HG03175 (cell line): Measurements from ENCODE around the gene FOXO6.

ENCODE experiments used
- ATAC-seq: cut with Tn5 transposase; IDR thresholded peaks from one replicate; pipeline ENCODE4 v1.9.1; 2021; ENCODE audit warnings: mild to moderate bottlenecking, moderate library complexity; ENCODE audit not compliant: unreplicated experiment

Gene FOXO6

GRCh38 chr1:41420860-41421259 is 59.6 kb downstream of the FOXO6 start:
- ATAC-seq = no peak

DNA sequence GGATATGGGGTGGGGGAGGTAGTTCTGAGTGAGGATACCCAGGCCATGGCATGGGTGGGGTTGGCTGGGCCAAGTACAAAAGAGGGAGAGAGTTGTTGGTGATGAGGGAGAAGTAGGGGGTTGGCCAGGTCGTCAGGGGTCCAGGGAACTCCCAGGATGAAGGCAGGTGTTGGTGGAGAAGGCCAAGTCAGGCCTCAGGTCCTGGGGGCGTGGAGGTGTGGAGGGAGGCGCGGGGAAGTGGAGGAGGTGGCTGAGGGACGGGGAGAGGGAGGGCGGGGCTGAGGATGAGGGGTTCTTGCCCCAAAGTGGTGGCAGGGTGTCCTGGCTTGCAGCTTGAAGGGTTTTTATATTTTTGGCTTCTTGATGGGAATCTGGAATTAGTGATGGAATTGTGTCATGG is 61.1 kb downstream of the FOXO6 start:
- no peak for ATAC-seq

DNA sequence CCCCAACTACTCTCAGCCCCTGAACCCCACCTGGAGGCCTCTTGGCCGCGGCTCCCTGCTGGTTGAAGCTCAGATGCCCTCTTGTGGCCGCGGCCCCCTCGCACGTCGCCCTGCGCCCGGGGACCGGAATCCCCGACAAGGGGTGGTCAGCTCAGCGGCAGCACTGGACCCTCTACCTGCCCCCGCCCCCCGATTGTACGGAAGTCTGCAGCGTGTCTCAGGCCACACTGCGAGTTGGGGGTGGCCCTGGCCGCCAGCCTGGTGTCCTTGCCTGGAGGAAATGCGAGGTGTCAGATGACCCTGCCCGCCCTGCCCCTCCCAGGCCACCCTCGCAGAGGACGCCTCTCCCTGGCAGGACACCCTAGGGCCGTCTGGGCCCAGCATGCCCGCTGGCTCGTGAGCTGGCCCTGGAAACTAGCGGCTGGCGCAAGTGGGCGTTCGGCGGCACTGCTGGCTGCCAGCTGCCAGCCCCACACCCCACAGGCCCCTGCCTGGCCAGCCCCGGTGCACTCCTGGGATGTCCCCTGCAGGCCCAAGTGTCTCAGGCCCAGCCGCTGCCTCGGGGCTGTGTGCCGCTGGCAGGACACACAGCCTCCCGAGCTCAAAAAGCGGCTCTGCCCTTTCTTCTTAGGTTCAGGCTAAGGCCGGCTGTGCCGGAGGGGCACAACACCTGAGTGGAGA is 62.4 kb downstream of the FOXO6 start:
- ATAC-seq = no peak

GRCh38 chr1:41424581-41425118 is 63.4 kb downstream of the FOXO6 start:
- ATAC-seq = no peak

- ATAC-seq = no peak
These were observed 64.1 kb downstream of the FOXO6 start for GRCh38 chr1:41425369-41425768.

GRCh38 chr1:41426201-41426890 is 65.1 kb downstream of the FOXO6 start:
- ATAC-seq = no peak

DNA sequence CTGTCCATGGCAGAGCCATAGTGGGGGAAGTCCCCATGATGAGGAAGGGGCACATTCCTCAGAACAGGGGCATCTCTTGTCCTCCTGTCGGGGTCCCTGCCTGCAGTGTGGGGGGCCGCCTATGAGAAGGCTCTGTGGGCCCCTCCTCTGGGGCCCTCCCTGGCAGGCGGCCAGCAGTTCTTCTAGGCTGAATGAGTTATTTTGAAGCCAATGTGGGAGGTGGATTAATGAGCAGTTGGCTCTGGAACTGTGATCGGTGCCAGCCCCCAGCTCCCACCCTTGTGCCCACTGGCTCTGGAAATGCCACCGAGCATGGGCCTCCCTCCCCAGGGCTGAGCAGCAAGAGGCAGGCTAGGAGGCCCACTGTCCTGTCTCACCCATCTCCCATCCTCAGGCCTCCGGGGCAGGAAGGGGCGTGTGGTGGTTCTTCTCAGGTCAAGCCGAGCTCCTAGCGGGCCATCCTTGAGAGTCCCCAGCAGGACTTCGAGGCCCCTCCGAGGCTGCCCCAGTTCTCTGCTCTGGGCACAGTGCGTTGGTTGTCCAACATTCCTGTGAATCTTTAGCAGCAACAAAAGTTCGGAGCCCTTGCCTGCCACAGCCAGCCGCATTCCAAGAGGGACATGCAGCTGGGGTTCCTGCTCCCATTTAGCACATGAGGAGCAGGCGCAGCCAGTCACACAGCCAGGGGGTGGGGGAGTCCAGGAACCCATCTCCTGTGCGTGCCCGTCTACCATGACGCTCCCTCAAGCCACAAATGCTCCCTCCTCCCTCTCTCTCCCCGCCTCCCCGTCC is 66.1 kb downstream of the FOXO6 start:
- ATAC-seq = no peak

GRCh38 chr1:41427916-41428737 is 66.9 kb downstream of the FOXO6 start:
- no peak for ATAC-seq

- no peak for ATAC-seq
These were observed 67.8 kb downstream of the FOXO6 start for GRCh38 chr1:41428738-41429640.

GRCh38 chr1:41429641-41430035 is 68.4 kb downstream of the FOXO6 start:
- no peak for ATAC-seq

- no peak for ATAC-seq
These were observed 68.8 kb downstream of the FOXO6 start for GRCh38 chr1:41430069-41430468.

DNA sequence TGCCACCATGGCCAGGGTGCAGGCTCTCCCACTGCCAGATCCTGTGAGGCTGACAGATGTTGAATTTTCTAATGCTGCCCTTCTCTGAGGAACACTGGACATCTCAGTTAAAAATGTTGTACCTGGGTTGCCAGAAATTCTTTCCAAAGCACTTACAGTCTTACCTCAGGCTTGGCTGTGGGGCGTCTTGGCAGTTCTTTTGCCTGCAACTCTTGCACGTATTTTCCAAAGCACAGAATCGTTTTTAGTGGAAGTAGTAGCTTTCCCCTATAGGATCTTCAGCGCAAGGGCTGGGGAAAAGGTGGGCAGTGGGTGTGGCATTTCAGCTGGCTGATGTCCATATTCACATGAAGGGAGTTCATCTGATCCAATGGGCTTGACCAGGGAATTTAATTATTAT is 69.3 kb downstream of the FOXO6 start:
- ATAC-seq = no peak

GRCh38 chr1:41431490-41432350 is 70.5 kb downstream of the FOXO6 start:
- ATAC-seq = no peak
